ENCODE measurements around the gene NOTCH2.

The NOTCH2 gene

GRCh38 chr1:119898530-119898929, 170.9 kb downstream of the NOTCH2 start:
- no peaks in the 10 kb centered on the region for H3K36me3 ChIP-seq (ENCODE audit: control insufficient read depth, low read length)
- no peak overlapping the region for H3K4me3 ChIP-seq (ENCODE audit: low read length)
- H3K27me3 ChIP-seq (ENCODE audit: control insufficient read depth, low read length) = no peaks in the 10 kb centered on the region
- H3K4me1 ChIP-seq (ENCODE audit: control insufficient read depth, low read length) = no peaks in the 10 kb centered on the region
- H3K79me2 ChIP-seq (ENCODE audit: control insufficient read depth, low read length) = no peaks in the 10 kb centered on the region
- TF ChIP-seq CTCF (IDR thresholded peaks at IDR 0.05; ENCODE audit: low read depth, low read length, poor library complexity, severe bottlenecking) = no peak
- no peak for TF ChIP-seq EZH2phosphoT487 (IDR thresholded peaks at IDR 0.05; ENCODE audit: borderline replicate concordance, low read length)
- H3F3A ChIP-seq (ENCODE audit: control insufficient read depth, insufficient read depth) = no peaks in the 10 kb centered on the region
- H4K20me1 ChIP-seq (ENCODE audit: control insufficient read depth, insufficient read depth, low read depth, low read length) = no peaks in the 10 kb centered on the region
- no peak overlapping the region for H3K27ac ChIP-seq (ENCODE audit: low read depth, low read length)
- H3K9me2 ChIP-seq (replicated peaks; ENCODE audit: control insufficient read depth, low read length) = no peaks in the 10 kb centered on the region
- H3K9me3 ChIP-seq (ENCODE audit: control insufficient read depth, insufficient read depth, low read length) = no peaks in the 10 kb centered on the region
- no peak overlapping the region for H3K4me2 ChIP-seq (ENCODE audit: low read length)

GRCh38 chr1:119896303-119896702, 173.2 kb downstream of the NOTCH2 start, which contains the start of gene ADAM30:
Gene ADAM30 (minus strand): TSS chr1:119896515. CDS start chr1:119896336, 179 bp downstream.
- H3K79me2 ChIP-seq (ENCODE audit: control insufficient read depth, low read length) = no peaks in the 10 kb centered on the region

GRCh38 chr1:119895102-119895501, 174.4 kb downstream of the NOTCH2 start:
- no peaks in the 10 kb centered on the region for H3K9me2 ChIP-seq (replicated peaks; ENCODE audit: control insufficient read depth, low read length)
- H3K4me3 ChIP-seq (ENCODE audit: low read length) = no peak overlapping the region
- H4K20me1 ChIP-seq (ENCODE audit: control insufficient read depth, insufficient read depth, low read depth, low read length) = no peaks in the 10 kb centered on the region
- no peaks in the 10 kb centered on the region for H3K4me1 ChIP-seq (ENCODE audit: control insufficient read depth, low read length)
- no peaks in the 10 kb centered on the region for H3K36me3 ChIP-seq (ENCODE audit: control insufficient read depth, low read length)
- no peak for TF ChIP-seq CTCF (IDR thresholded peaks at IDR 0.05; ENCODE audit: low read depth, low read length, poor library complexity, severe bottlenecking)
- TF ChIP-seq EZH2phosphoT487 (IDR thresholded peaks at IDR 0.05; ENCODE audit: borderline replicate concordance, low read length) = no peak
- no peak overlapping the region for H3K27ac ChIP-seq (ENCODE audit: low read depth, low read length)
- H3K79me2 ChIP-seq (ENCODE audit: control insufficient read depth, low read length) = no peaks in the 10 kb centered on the region
- H3K4me2 ChIP-seq (ENCODE audit: low read length) = no peak overlapping the region
- no peaks in the 10 kb centered on the region for H3K27me3 ChIP-seq (ENCODE audit: control insufficient read depth, low read length)
- no peaks in the 10 kb centered on the region for H3K9me3 ChIP-seq (ENCODE audit: control insufficient read depth, insufficient read depth, low read length)
- no peaks in the 10 kb centered on the region for H3F3A ChIP-seq (ENCODE audit: control insufficient read depth, insufficient read depth)

More at GRCh38 chr1:119896303-119896702, 173.2 kb downstream of the NOTCH2 start, which contains the start of gene ADAM30:
- no peak within 1 kb of the TSS for H3K27ac ChIP-seq (ENCODE audit: low read depth, low read length)
- TF ChIP-seq CTCF (IDR thresholded peaks at IDR 0.05; ENCODE audit: low read depth, low read length, poor library complexity, severe bottlenecking) (no peak), EZH2phosphoT487 (IDR thresholded peaks at IDR 0.05; ENCODE audit: borderline replicate concordance, low read length) (no peak)
- no peaks in the 10 kb centered on the region for H3K36me3 ChIP-seq (ENCODE audit: control insufficient read depth, low read length)
- no peak within 1 kb of the TSS for H3K4me3 ChIP-seq (ENCODE audit: low read length)
- H3K27me3 ChIP-seq (ENCODE audit: control insufficient read depth, low read length) = no peaks in the 10 kb centered on the region
- no peaks in the 10 kb centered on the region for H3K9me2 ChIP-seq (replicated peaks; ENCODE audit: control insufficient read depth, low read length)
- H3K4me2 ChIP-seq (ENCODE audit: low read length) = no peak within 1 kb of the TSS
- H3K9me3 ChIP-seq (ENCODE audit: control insufficient read depth, insufficient read depth, low read length) = no peaks in the 10 kb centered on the region
- H3F3A ChIP-seq (ENCODE audit: control insufficient read depth, insufficient read depth) = no peaks in the 10 kb centered on the region
- H4K20me1 ChIP-seq (ENCODE audit: control insufficient read depth, insufficient read depth, low read depth, low read length) = no peaks in the 10 kb centered on the region
- no peaks in the 10 kb centered on the region for H3K4me1 ChIP-seq (ENCODE audit: control insufficient read depth, low read length)
